Neuronal stem cell (in vitro differentiated cells): ENCODE data around the gene PLEKHA7.

Source experiments
- DNase-seq: peaks from one replicate; pipeline ENCODE4 v3.0.0-alpha.2; 2013; ENCODE audit warnings: low spot score
- H2AFZ ChIP-seq: one replicate; pipeline ENCODE4 v1.6.1; 2013; ENCODE audit warnings: mild to moderate bottlenecking, low read length, inconsistent platforms
- H2AK5ac ChIP-seq: 2 replicates; pipeline ENCODE4 v1.6.1; 2013; ENCODE audit warnings: low read depth, mild to moderate bottlenecking, inconsistent platforms, low read length, moderate library complexity, mixed read lengths
- H2BK120ac ChIP-seq: 2 replicates; pipeline ENCODE4 v1.6.1; 2013; ENCODE audit warnings: low read depth, mild to moderate bottlenecking, inconsistent platforms, low read length, moderate library complexity, mixed read lengths
- H2BK12ac ChIP-seq: one replicate; pipeline ENCODE4 v1.6.1; 2013; ENCODE audit warnings: low read length, inconsistent platforms
- H2BK15ac ChIP-seq: 2 replicates; pipeline ENCODE4 v1.6.1; 2013; ENCODE audit warnings: mild to moderate bottlenecking, low read length, inconsistent platforms, mixed read lengths
- H2BK5ac ChIP-seq: one replicate; pipeline ENCODE4 v1.6.1; 2013; ENCODE audit warnings: inconsistent platforms, mild to moderate bottlenecking, low read length, moderate library complexity
- H3K14ac ChIP-seq: one replicate; pipeline ENCODE4 v1.6.1; 2013; ENCODE audit warnings: low read length, inconsistent platforms
- H3K18ac ChIP-seq: 2 replicates; pipeline ENCODE4 v1.6.1; 2013; ENCODE audit warnings: low read length, inconsistent platforms
- H3K23ac ChIP-seq: 2 replicates; pipeline ENCODE4 v1.6.1; 2013; ENCODE audit warnings: low read depth, mild to moderate bottlenecking, mixed read lengths, low read length, inconsistent platforms; ENCODE audit not compliant: poor library complexity
- H3K27ac ChIP-seq: replicated peaks from 3 replicates; pipeline ENCODE4 v1.5.1; 2013; ENCODE audit warnings: low read length, inconsistent platforms
- H3K27me3 ChIP-seq, 3 experiments: 2 replicates each; pipeline ENCODE4 v1.6.1; 2013; ENCODE audit warnings: low read length in 3 of 3, mild to moderate bottlenecking in 2 of 3, inconsistent platforms in 1 of 3, low read depth in 1 of 3, mixed read lengths in 1 of 3, moderate library complexity in 1 of 3; ENCODE audit not compliant: control insufficient read depth in 3 of 3, insufficient read depth in 3 of 3
- H3K36me3 ChIP-seq, 2 donors: replicated peaks in 1 of 2; 2 replicates each; pipeline ENCODE4 v1.6.1; 2013; ENCODE audit warnings: low read length in 2 of 2; ENCODE audit not compliant: control insufficient read depth in 2 of 2, insufficient read depth in 2 of 2
- H3K4ac ChIP-seq: 2 replicates; pipeline ENCODE4 v1.6.1; 2013; ENCODE audit warnings: inconsistent platforms, mild to moderate bottlenecking, low read length, moderate library complexity
- H3K4me1 ChIP-seq, 2 donors: 1 replicate in 1 of 2; 2 replicates in 1 of 2; pipeline ENCODE4 v1.6.1; 2013; ENCODE audit warnings: low read length in 2 of 2, low read depth in 1 of 2; ENCODE audit not compliant: control insufficient read depth in 2 of 2, insufficient read depth in 1 of 2
- H3K4me2 ChIP-seq: one replicate; pipeline ENCODE4 v1.6.1; 2013; ENCODE audit warnings: mild to moderate bottlenecking, low read length, inconsistent platforms; ENCODE audit not compliant: insufficient read depth, poor library complexity, severe bottlenecking
- H3K4me3 ChIP-seq, 2 donors: 2 replicates each; pipeline ENCODE4 v1.5.1; 2013; ENCODE audit warnings: low read length in 2 of 2, mild to moderate bottlenecking in 2 of 2, inconsistent platforms in 1 of 2, moderate library complexity in 1 of 2
- H3K79me1 ChIP-seq: one replicate; pipeline ENCODE4 v1.6.1; 2013; ENCODE audit warnings: low read depth, mild to moderate bottlenecking, inconsistent platforms, low read length, moderate library complexity
- H3K9ac ChIP-seq: one replicate; pipeline ENCODE4 v1.6.1; 2013; ENCODE audit warnings: mild to moderate bottlenecking, low read depth, low read length, inconsistent platforms; ENCODE audit not compliant: poor library complexity
- H3K9me3 ChIP-seq, 2 donors: replicated peaks in 1 of 2; 2 replicates each; pipeline versions ENCODE3 to v1.6.1; 2013; ENCODE audit warnings: low read length in 2 of 2, mild to moderate bottlenecking in 2 of 2, inconsistent platforms in 1 of 2, low read depth in 1 of 2, mixed read lengths in 1 of 2, moderate library complexity in 1 of 2; ENCODE audit not compliant: control insufficient read depth in 2 of 2, insufficient read depth in 1 of 2
- H4K8ac ChIP-seq: one replicate; pipeline ENCODE4 v1.6.1; 2013; ENCODE audit warnings: low read depth, mild to moderate bottlenecking, inconsistent platforms, low read length, moderate library complexity
- H4K91ac ChIP-seq: one replicate; pipeline ENCODE4 v1.6.1; 2013; ENCODE audit warnings: low read length, low read depth, mild to moderate bottlenecking, inconsistent platforms; ENCODE audit not compliant: poor library complexity
- WGBS, 2 donors: extraction: QIAGEN DNeasy Blood & Tissue Kit; methylation state at CpG; one replicate each; pipeline ENCODE4 v1.1.7; 2013; ENCODE audit warnings: missing lambda C conversion rate in 2 of 2, mixed read lengths in 1 of 2; ENCODE audit not compliant: insufficient read length in 2 of 2, insufficient replicate concordance in 1 of 2; ENCODE audit errors: extremely low coverage in 2 of 2; 5-methylcytosine and 5-hydroxymethylcytosine counted together

Gene PLEKHA7

DNA sequence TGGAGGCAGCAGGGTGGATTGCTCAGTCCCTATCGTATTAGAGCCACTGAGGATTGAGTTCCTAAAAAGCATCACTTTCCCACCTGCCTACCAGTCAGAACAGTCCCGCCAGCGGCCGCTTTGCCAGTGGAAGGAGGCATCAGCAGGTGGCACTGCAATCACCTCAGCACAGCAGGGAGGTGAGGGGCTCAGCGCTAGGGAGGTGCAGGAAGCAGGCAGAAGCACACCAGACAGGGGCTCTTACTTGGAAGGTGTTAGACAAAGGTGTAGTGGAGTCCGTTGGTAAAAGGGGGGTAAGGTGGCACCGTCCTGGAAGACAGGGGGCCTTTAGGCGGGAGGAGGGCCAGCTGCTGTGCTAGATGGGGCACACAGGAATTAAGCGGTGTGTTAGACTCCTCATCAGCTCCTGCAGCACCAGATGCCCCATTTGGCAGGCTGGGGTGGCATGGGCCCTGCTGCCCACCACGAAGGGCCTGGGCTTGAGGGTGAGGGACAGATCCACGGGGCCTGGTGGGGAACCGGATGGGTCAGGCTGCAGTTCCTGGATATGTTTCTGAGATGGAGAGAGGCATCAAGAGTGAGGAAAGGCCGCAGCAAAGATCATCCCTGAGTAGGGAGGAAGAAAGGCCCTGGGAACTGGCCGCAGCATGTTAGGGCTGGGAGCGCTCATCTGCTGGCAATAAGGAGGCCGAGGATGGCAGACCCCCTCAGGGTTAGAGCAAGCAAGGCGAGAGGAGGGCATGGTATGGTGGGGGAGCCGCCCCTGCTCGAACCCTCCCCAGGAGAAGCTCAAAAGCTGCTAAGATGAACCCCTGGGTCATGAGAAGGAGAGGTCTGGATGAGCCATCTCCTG is 233.3 kb downstream of the PLEKHA7 start:
- no peak for DNase-seq
- no peak overlapping the region for H3K18ac ChIP-seq
- H2BK120ac ChIP-seq: no peak overlapping the region
- H4K8ac ChIP-seq: no peak overlapping the region
- no peak overlapping the region for H2BK5ac ChIP-seq
- no peak overlapping the region for H3K23ac ChIP-seq
- H2AK5ac ChIP-seq: peak overlapping the region; percentile 20
- H3K4ac ChIP-seq: no peak overlapping the region
- no peaks in the 10 kb centered on the region for H3K79me1 ChIP-seq
- peaks cover 18% of the 10 kb centered on the region in 2 donors for H3K4me1 ChIP-seq
- H3K4me3 ChIP-seq: no peak overlapping the region
- peak overlapping the region; percentile 44 for H2BK12ac ChIP-seq
- H2AFZ ChIP-seq: no peak overlapping the region
- H3K27ac ChIP-seq: no peak overlapping the region
- WGBS, 2 donors: no CpG with 5 or more reads among the region's 19 CpGs
- no peak overlapping the region for H3K9ac ChIP-seq
- H3K14ac ChIP-seq: no peak overlapping the region
- no peak overlapping the region for H4K91ac ChIP-seq
- H3K36me3 ChIP-seq: peaks cover 3 to 15% of the 10 kb centered on the region in 2 donors
- H3K4me2 ChIP-seq: no peak overlapping the region
- no peaks in the 10 kb centered on the region for H3K27me3 ChIP-seq
- H3K9me3 ChIP-seq: no peaks in the 10 kb centered on the region
- H2BK15ac ChIP-seq: no peak overlapping the region

DNA sequence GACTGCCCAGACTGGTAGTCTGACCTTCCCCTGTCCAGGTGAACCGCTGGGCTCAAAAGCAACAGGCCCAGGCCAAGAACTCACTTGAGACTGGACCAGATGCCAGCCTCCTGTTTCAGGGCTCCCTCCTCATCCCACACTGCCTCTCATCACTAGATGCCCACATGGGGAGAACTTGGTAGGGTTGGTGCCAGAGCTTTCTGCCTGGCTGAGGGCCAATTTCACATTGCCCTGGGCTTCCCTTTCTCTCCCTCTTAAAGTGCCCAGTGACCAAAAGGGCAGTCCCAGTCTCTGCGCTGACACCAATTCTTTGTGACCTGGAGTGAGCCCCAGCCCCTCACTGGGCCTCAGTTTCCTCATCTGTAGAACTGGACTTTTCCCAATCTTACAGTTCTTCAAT is 234.1 kb downstream of the PLEKHA7 start:
- H4K8ac ChIP-seq: no peak overlapping the region
- no peak overlapping the region for H3K4me3 ChIP-seq
- no peaks in the 10 kb centered on the region for H3K27me3 ChIP-seq
- no peak overlapping the region for H2AFZ ChIP-seq
- no peak overlapping the region for H3K9ac ChIP-seq
- no peak overlapping the region for H3K14ac ChIP-seq
- no peak overlapping the region for H2BK5ac ChIP-seq
- no peaks in the 10 kb centered on the region for H3K9me3 ChIP-seq
- no peaks in the 10 kb centered on the region for H3K79me1 ChIP-seq
- DNase-seq: no peak
- H3K4me1 ChIP-seq: peaks cover 21% of the 10 kb centered on the region in 2 donors
- H3K27ac ChIP-seq: no peak overlapping the region
- H2BK120ac ChIP-seq: no peak overlapping the region
- no CpG with 5 or more reads among the region's 2 CpGs for WGBS, 2 donors
- no peak overlapping the region for H4K91ac ChIP-seq
- peaks cover 6 to 15% of the 10 kb centered on the region in 2 donors for H3K36me3 ChIP-seq
- no peak overlapping the region for H3K23ac ChIP-seq
- H3K4me2 ChIP-seq: no peak overlapping the region
- no peak overlapping the region for H2AK5ac ChIP-seq
- no peak overlapping the region for H2BK12ac ChIP-seq
- no peak overlapping the region for H2BK15ac ChIP-seq
- H3K4ac ChIP-seq: no peak overlapping the region
- H3K18ac ChIP-seq: no peak overlapping the region

DNA sequence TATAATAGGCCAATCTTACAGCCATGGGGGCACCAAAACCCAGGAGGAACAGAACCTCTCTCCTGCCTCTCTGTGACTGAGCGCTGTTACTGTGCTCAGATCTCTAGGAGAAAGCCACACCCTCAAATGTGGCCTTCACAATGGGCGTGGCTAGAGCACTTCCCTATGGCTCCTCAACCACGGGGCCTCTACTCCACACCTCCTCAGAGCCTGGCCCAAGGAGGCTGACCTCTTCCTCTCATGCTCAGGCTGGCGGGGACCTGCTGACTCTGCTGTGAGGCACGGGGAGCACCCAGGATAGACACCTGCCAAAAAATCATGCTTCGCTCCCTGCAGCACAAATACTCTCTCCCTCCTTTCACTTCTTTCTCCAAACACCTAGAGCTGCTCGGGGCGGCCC is 234.8 kb downstream of the PLEKHA7 start:
- WGBS, 2 donors: no CpG with 5 or more reads among the region's 8 CpGs
- Histone ChIP-seq H3K4me2 (no peak overlapping the region), H2BK5ac (no peak overlapping the region)

DNA sequence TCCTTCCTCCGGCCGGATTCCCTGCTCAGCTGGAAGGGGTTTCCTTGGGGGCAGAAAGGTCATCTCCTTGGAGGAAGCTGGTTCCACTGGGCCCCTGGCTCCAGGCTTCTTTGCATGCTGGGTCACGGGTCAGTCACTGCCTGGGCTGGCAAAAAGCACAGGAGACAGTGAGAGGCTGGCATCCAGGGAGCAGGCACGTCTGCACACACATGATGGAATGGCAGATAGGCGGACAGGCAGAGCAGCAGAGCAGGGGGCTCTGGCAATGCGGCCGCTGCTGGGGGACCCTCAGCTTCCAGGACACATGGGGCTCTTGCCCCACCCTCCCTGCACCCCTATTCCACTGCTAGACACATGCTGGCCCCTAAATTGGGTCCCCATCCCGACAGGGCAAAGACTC is 235.3 kb downstream of the PLEKHA7 start:
- H2BK5ac ChIP-seq: no peak overlapping the region
- no peak overlapping the region for H2BK12ac ChIP-seq
- H3K14ac ChIP-seq: peak overlapping the region; percentile 11
- no peak overlapping the region for H3K4me2 ChIP-seq
- H2BK120ac ChIP-seq: no peak overlapping the region
- no peak overlapping the region for H2AK5ac ChIP-seq
- no peak overlapping the region for H2BK15ac ChIP-seq
- no peak overlapping the region for H3K4me3 ChIP-seq
- H3K27ac ChIP-seq: no peak overlapping the region
- H2AFZ ChIP-seq: no peak overlapping the region
- H3K4me1 ChIP-seq: peaks cover 12 to 16% of the 10 kb centered on the region in 2 donors
- no peaks in the 10 kb centered on the region for H3K9me3 ChIP-seq
- no CpG with 5 or more reads among the region's 8 CpGs for WGBS, 2 donors
- DNase-seq: no peak
- peak overlapping the region; percentile 35 for H3K9ac ChIP-seq
- H3K27me3 ChIP-seq: no peaks in the 10 kb centered on the region
- H3K4ac ChIP-seq: no peak overlapping the region
- H4K91ac ChIP-seq: no peak overlapping the region
- H3K23ac ChIP-seq: peak overlapping the region; percentile 31
- H3K79me1 ChIP-seq: no peaks in the 10 kb centered on the region
- peaks cover 6 to 15% of the 10 kb centered on the region in 2 donors for H3K36me3 ChIP-seq
- peak overlapping the region; percentile 35 for H3K18ac ChIP-seq
- H4K8ac ChIP-seq: no peak overlapping the region

More for the DNA sequence above, 234.8 kb downstream of the PLEKHA7 start:
- Histone ChIP-seq H3K4ac (no peak overlapping the region), H3K18ac (peak overlapping the region; percentile 30), H3K14ac (no peak overlapping the region), H2BK120ac (no peak overlapping the region), H2BK12ac (no peak overlapping the region), H3K79me1 (no peaks in the 10 kb centered on the region), H4K91ac (no peak overlapping the region), H2AFZ (no peak overlapping the region), H3K9ac (no peak overlapping the region), H3K27me3 (no peaks in the 10 kb centered on the region), H2AK5ac (no peak overlapping the region), H3K23ac (no peak overlapping the region), H3K9me3 (no peaks in the 10 kb centered on the region), H3K4me3 (no peak overlapping the region), H2BK15ac (no peak overlapping the region), H3K36me3 (peaks cover 6 to 15% of the 10 kb centered on the region in 2 donors), H3K27ac (no peak overlapping the region), H4K8ac (no peak overlapping the region), H3K4me1 (peaks cover 17 to 18% of the 10 kb centered on the region in 2 donors)
- no peak for DNase-seq
